Adipose tissue (tissue), 3 donors: Measurements from ENCODE around the gene PTTG1IP. TPM values are rescaled to one million over a fixed set of nuclear protein-coding genes. Genes with fewer than 3 reads are reported as not detected.
"Not testable (repeated sequence)": the region's sequence is repeated elsewhere in the genome, so short reads cannot be mapped to it uniquely, and the experiment has no call there.

ENCODE experiments used
- H3K27ac ChIP-seq: one replicate; pipeline ENCODE4 v1.5.1; 2013; ENCODE audit warnings: low read depth, low read length
- WGBS, 3 donors: extraction: QIAGEN DNeasy Blood & Tissue Kit; methylation state at CpG; one replicate each; pipeline ENCODE4 v1.1.7; 2013; 5-methylcytosine and 5-hydroxymethylcytosine counted together
- polyA plus RNA-seq, 3 donors: library from polyadenylated mRNA; stranded (reverse); fragments of 200-250 nt; gene quantifications; one replicate each; pipeline ENCODE4 v1.2.3, GENCODE V29; 2013
- donor health status: healthy with polysubstance abuse.
- donor health status: Bipolar disorder and iron deficiency.
- donor health status: healthy.

PTTG1IP gene
- polyA plus RNA-seq, 3 donors, result 61.3 to 111 (median 69.3) TPM

- 67 to 85% (median 85%) methylated on average over 24 of the region's 24 CpGs for WGBS, 3 donors
- H3K27ac ChIP-seq, result no peak overlapping the region
These were observed 14.5 kb upstream of the PTTG1IP start for GRCh38 chr21:44887807-44888580.

- WGBS, 3 donors, result 75 to 93% (median 91%) methylated on average over 11 of the region's 11 CpGs
- H3K27ac ChIP-seq, result no peak overlapping the region
These were observed 13.8 kb upstream of the PTTG1IP start for GRCh38 chr21:44887126-44887806.

GRCh38 chr21:44886113-44887075 lies 12.9 kb upstream of the PTTG1IP start:
- H3K27ac ChIP-seq, result no peak overlapping the region
- WGBS, 3 donors, result 86 to 91% (median 89%) methylated on average over 44 of the region's 44 CpGs

DNA sequence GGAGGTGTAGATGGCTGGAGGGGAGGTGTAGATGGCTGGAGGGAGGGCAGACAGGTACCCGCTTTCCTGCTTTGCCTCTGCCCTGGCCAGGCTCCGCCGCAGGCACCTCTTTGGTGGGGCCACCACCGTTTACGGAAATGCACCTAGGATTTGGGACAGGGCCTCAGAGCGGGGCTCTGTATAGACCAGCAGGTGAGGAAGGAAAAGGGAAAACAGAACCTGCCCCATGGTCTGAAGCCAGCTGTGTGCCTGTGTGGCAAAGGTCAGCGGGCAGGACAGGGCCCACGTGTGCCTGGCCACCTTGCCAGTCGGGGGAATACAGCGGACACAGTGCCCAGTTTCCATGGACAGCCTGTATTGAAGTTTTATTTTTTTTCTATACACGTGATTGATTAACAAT lies 12.1 kb upstream of the PTTG1IP start:
- no peak overlapping the region for H3K27ac ChIP-seq
- 79 to 84% (median 82%) methylated on average over 11 of the region's 11 CpGs for whole genome bisulfite sequencing, 3 donors

DNA sequence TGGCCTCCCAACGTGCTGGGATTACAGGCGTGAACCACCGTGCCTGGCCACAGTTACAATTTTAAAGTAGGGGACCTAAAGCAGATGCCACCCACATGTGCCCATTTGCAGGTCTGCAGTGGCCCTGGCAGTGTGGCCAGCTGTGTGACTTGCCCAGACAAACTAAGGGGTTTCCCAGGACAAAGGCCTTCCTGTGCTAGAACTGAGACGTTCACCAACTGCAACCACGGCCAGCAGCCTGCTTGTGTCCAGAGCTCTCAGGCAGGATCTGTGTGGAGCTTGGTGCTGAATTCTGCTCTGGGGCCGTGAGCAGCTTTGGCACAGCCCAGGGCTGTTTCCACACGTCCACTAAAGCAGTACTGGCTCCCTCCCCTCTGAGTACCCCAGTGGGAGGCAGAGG lies 10.6 kb upstream of the PTTG1IP start:
- H3K27ac ChIP-seq, result no peak overlapping the region
- 57 to 62% (median 61%) methylated on average over 7 of the region's 7 CpGs for WGBS, 3 donors

- WGBS, 3 donors, result 71 to 88% (median 88%) methylated on average over 11 of the region's 11 CpGs
- H3K27ac ChIP-seq, result no peak overlapping the region
These were observed 9.8 kb upstream of the PTTG1IP start for GRCh38 chr21:44883250-44883649.

DNA sequence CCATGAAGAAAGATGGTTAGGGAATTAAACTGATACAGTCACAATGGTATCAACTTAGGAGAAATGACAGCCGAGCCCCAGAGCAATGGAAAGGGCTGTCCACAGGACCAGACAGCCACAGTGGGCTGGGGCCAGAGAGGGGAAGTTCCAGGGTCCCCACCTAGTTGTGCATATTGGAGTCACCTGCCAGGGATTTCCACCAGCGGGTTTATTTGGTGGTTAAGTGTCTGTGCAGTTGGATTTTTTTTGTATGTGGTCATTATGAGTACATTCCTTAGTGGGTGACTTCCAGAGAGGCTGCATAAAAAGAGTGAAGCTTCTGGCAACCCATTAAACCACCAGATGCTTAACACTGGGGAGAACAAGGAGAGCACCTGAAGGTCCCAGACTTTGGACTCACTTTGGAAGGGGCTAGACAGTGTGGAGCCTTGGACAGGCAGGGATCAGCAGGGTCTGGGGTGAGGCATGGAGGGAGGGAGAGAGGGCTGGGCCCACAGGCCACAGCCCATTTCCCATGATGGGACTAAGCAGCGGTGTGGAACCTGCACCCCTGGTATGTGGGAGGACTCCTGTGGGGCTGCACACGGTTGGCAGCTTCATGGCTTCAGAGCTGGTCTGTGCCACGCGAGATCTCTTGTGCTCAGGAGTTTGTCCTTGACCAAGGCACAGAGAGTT lies 7.8 kb upstream of the PTTG1IP start:
- WGBS, 3 donors, result 48 to 65% (median 60%) methylated on average over 6 of the region's 6 CpGs

GRCh38 chr21:44880405-44881197 lies 7.1 kb upstream of the PTTG1IP start:
- WGBS, 3 donors, result 39 to 52% (median 44%) methylated on average over 8 of the region's 8 CpGs
- H3K27ac ChIP-seq, result no peak overlapping the region

More for the DNA sequence above, 7.8 kb upstream of the PTTG1IP start:
- H3K27ac ChIP-seq, result no peak overlapping the region

DNA sequence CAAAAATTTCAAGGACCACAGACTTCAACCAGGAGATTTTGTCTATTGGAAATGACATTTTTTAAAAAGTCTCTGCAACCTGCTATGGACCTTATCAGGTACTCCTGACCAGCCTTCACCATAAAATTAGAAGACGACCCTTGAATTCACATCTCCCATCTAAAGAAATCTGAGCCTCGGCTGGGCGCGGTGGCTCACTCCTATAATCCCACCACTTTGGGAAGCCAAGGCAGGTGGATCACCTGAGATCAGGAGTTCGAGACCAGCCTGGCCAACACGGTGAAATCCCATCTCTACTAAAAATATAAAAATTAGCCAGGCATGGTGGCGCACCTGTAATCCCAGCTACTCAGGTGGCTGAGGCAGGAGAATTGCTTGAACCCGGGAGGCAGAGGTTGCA lies 5.7 kb upstream of the PTTG1IP start:
- 94 to 96% (median 94%) methylated on average over 8 of the region's 8 CpGs for WGBS, 3 donors
- not testable (repeated sequence) for H3K27ac ChIP-seq

DNA sequence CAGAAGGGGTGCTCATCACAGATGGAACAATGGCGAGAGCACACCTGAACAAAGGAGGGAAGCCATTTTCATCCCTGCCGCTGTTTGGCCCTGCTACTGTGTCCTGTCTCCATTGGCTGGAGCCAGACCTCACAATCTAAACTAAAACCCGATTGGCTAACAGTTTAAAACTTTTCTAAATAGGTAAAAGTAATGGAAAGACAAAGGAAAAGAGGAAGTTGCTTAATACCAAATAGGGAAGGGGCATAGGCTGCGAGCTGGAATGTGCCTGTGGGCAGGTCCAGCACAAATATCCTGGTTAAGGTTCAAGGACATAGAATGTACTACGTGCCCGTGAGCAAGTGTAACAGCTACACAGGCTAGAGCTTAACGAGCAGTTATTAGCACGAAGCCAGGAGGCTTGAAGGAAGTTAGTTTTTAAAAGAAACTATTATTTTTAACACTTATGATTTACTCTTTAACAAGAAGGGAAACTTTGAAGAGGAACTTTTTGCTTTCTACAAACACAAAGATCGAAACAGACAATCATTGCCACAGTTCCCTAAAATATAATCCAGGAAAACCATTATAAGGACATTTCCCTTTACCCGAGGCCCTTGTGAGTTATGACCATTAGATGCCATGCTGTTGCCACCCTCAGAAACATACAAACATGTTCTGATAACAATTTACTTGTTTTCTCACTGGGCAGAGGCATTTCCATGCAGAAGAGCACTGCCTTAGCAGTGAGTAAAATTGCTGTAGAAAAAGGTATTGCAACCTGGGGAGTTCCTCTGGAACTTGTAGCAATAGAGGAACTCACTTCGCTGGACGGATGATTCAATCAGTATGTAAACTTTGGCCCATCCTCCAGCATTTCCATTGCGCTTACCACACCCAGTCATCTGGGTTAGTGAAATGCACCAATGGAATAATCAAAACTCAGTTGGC lies 4.8 kb upstream of the PTTG1IP start:
- no peak overlapping the region for H3K27ac ChIP-seq
- WGBS, 3 donors, result 47 to 56% (median 49%) methylated on average over 13 of the region's 13 CpGs

DNA sequence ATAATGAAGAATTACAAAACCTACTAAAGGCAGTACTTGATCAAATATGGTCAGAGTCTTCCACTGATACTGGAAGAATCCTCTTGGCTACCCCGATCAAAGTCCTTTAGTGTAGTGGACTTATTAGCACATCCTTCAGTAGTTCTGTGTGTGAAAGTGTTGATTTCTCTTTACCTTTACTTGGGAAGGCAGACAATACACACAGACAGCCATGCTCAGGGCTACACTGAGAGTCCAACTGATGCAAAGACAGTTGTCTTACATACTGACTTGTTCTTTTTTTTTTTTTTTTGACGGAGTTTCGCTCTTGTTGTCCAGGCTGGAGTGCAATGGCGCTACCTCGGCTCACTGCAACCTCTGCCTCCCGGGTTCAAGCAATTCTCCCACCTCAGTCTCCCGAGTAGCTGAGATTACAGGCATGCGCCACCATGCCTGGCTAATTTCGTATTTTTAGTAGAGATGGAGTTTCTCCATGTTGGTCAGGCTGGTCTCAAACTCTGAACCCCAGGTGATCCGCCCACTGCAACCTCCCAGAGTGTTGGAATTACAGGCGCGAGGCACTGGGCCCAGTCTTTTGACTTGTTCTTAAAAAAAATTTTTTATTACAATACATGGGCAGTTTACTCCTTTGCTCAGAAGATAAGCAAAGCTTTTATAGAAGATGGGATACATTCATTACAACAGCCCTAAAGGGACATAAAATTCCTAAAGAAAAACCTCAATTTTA lies 3.5 kb upstream of the PTTG1IP start:
- no peak overlapping the region for H3K27ac ChIP-seq
- 91 to 94% (median 91%) methylated on average over 11 to 12 of the region's 12 CpGs for WGBS, 3 donors

- H3K27ac ChIP-seq, result no peak overlapping the region
- 6 to 35% (median 13%) methylated on average over 6 of the region's 6 CpGs for WGBS, 3 donors
These were observed 1.8 kb upstream of the PTTG1IP start for GRCh38 chr21:44875316-44875700.

DNA sequence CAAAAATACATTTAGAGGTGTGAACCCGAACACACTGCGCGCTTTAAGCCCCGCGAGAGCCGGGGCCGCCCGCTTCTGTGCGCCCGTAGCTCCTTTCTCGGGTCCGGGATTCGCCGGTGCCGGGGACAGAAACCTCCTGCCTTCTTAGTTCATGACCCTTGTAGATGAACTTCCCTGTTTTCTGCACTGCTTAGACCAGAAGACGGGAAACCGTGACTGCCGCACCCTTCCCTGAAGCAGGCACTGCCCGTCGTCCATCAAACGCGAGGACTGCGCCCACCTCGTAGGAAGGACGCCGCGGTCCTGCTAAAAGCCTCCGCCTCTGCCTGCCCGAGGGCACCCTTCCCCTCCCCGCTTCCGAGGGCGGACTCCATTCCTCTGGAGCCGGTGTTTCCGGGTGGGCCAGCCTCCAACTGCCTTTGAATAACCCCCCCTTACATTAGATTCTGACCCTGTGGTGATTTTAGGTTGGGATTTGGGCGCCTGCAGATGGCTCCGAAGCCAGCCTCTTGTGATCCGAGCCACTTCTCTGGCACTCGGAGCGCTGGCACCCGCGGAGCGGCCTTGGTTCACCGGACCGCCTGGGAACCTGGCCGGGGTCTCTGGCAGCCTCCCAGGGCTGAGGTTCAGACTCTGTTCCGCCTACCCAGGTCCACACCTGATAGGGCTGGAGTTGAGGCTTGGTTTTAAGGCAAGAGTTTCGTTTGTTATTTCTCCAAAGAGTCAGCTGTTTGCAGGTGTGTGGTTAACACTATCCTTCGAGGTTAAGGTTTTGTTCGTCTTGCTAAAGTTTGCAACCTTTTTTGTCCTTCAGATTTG lies 1.2 kb upstream of the PTTG1IP start:
- 4 to 14% (median 5%) methylated on average over 49 of the region's 49 CpGs for WGBS, 3 donors
- peak overlapping the region; percentile 99 for H3K27ac ChIP-seq

DNA sequence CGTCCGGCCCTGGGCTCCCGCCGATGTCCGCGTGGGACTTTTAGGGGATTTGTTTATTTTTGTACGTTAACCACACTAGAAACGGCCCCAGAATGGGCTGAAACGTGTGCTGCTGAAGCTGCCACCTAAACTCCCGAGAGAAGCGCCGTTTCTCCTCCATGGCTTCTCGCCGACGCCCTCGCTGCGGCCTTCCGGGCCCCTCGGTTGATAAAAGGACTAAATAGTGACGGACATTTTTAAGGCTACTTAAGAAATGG lies 678 bp upstream of the PTTG1IP start:
- WGBS, 3 donors, result 1 to 9% (median 3%) methylated on average over 20 of the region's 20 CpGs
- peak overlapping the region; percentile 99 for H3K27ac ChIP-seq

- 0 to 2% (median 0%) methylated on average over 50 to 65 of the region's 65 CpGs for WGBS, 3 donors
- H3K27ac ChIP-seq, result peak overlapping the region; percentile 78
These were observed 688 bp downstream of the PTTG1IP start for GRCh38 chr21:44872649-44873355.
